H1 (cell line): ENCODE measurements around the gene PRXL2B. TPM values are rescaled to one million over a fixed set of nuclear protein-coding genes. Genes with fewer than 3 reads are reported as not detected.

Source experiments
- BCL11A ChIP-seq, 2 experiments: IDR thresholded peaks; one replicate each; pipeline ENCODE4 v1.6.1; 2011; ENCODE audit warnings: low read depth in 2 of 2, low read length in 2 of 2, mild to moderate bottlenecking in 2 of 2
- E2F6 ChIP-seq: IDR thresholded peaks from 2 replicates; pipeline ENCODE4 v1.6.1; 2012; ENCODE audit warnings: inconsistent platforms
- JUN ChIP-seq: IDR thresholded peaks from 2 replicates; pipeline ENCODE4 v1.6.1; 2011; ENCODE audit warnings: low read depth, mild to moderate bottlenecking, improper control_type of control experiment, low read length
- POU5F1 ChIP-seq: IDR thresholded peaks from 2 replicates; pipeline ENCODE4 v1.6.1; 2011; ENCODE audit warnings: low read depth, mild to moderate bottlenecking, low read length, moderate library complexity
- RNF2 ChIP-seq: fragments of 200-900, 300-1000 bp; sonication (generic); IDR thresholded peaks from 2 replicates; pipeline ENCODE4 v1.7.1; 2016; ENCODE audit warnings: borderline replicate concordance, low read depth, mild to moderate bottlenecking, antibody characterized with exemption, low read length; ENCODE audit not compliant: poor library complexity, severe bottlenecking; ENCODE audit errors: missing control alignments
- SIX5 ChIP-seq: IDR thresholded peaks from 2 replicates; pipeline ENCODE4 v1.6.1; 2011; ENCODE audit warnings: mild to moderate bottlenecking, low read depth, low read length
- polyA plus RNA-seq, 7 experiments: library from polyadenylated mRNA; depleted of rRNA in 3 of 7; stranded (reverse) in 5 of 7; unstranded in 2 of 7; fragments of >200 nt in 5 of 7; fragments of 200-250 nt in 2 of 7; gene quantifications; 1 replicate in 5 of 7; 2 replicates in 1 of 7; 4 replicates in 1 of 7; pipeline versions ENCODE4 v1.2.1 to v1.2.3, GENCODE V29; 2011 to 2013; ENCODE audit warnings: missing spikeins in 2 of 7, mixed read lengths in 2 of 7
- total RNA-seq: library from RNA; stranded (reverse); fragmentation: NEBNext Ultra II Directional; extraction: Animal tissue kit (Norgen Biotek cat#: 25700); gene quantifications from 2 replicates; pipeline ENCODE4 v1.2.1, GENCODE V29; 2021
- TF ChIP-seq, protein P1 (sequence below): IDR thresholded peaks from 2 replicates; pipeline ENCODE4 v1.6.1; 2012; ENCODE audit warnings: inconsistent platforms

The PRXL2B gene
- total and polyA plus RNA-seq, 2 of the 8 experiments (the other 6 are each of a cell fraction or from before 2014, with no cell fraction given), result 35.3 to 46.0 TPM

DNA sequence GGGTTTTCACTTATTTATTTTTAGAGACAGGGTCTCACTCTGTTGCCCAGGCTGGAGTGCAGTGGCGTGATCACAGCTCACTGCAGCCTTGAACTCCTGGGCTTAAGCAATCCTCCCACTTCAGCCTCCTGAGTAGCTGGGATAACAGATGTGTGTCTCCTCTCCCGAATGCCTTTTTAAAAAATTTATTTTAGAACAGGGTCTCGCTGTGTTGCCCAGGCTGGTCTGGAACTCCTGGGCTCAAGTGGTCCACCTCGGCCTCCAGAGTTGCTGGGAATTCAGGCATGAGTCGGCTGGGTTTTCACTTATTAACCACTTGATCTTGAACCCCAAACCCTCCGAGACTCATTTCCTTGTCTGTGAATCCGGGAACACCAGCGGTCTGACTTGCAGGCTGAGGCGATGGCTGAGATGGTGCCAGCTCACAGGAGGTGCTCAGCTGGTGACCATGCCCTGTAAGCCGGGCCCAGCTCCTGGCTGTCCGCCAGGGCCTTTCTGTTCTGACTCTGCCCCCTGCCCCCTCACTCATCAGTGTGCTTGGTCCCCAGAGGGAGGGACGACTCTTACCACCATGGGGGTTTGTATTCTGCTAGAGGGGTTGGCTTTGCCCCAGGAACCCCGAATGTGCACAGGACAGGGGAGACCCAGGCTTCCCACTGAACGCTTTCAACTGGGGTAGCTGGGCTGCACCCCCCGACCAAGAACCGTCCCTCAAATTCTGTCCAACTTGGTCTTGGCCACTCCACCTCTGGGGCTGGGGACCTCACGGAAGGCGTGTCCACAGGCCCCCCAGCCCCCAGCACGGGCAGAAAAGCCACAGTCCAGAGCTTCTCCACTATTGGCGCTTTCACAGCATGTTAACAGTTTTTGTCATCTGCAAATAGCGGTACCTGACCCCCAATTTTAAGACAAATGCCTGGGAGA lies 23.7 kb downstream of the PRXL2B start (continued):
- TF ChIP-seq BCL11A (IDR thresholded peaks at IDR 0.05; ENCODE audit: low read depth in 2 of 2, low read length in 2 of 2) (no peak), E2F6 (no peak), SIX5 (no peak), POU5F1 (no peak), JUN (no peak), RNF2 (no peak)
- TF ChIP-seq, protein P1, sequence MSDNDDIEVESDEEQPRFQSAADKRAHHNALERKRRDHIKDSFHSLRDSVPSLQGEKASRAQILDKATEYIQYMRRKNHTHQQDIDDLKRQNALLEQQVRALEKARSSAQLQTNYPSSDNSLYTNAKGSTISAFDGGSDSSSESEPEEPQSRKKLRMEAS, result no peak
- TF ChIP-seq, all 59 proteins: peak for 0
